Stimulated activated CD4-positive, alpha-beta T cell treated with anti-CD3 and anti-CD28 coated beads, Interleukin-4, amount 100 ng/mL, for 1 hour (primary cell): Measurements from ENCODE around the gene MAZ.
"Not testable (repeated sequence)": the region's sequence is repeated elsewhere in the genome, so short reads cannot be mapped to it uniquely, and the experiment has no call there.

Experiments
- DNase-seq: peaks from one replicate; pipeline ENCODE4 v3.0.0-alpha.2; 2020

MAZ gene

DNA sequence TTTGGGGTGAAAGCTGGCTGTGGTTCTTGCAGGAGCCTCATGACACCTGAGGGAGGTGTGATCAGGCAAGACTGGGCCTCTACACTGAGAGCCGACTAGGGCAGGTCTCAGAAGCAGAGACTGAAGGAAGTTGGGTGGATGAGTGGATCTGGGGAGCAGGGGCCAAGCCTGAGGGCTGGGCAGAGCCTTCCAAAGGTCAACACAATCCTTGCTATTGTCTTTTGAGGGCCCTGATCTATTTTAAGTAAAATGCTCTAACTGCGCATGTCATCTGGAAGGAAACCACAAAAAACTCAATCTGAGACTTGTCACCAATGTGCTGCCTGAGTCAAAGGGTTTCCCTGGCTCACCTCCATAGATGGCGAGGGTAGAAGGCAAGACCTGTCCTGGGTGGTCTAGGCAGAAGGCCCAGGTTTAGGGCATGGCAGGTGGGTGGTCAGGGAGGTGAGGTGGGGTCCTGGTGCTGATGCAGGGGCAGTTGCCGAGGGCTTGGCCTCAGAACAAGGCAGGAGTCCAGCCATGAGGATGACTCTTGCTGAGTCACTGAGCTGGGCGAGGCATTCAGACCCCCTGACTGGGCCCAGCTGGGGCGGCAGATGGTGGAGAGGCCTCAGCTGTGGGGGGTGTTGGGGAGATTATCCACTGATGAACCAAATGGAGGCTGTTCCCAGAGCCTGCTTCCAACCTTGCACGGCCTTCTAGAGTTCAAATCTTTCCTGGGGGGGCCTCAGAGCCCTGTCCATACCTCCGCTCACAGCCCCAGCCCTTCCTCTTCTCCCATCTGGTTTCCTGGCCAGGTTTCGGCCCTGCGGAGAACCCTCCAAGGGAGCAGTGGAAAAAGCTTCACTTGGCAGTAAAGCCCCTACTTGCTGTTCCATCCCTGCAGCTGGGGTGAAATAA lies 19.1 kb downstream of the MAZ start:
- DNase-seq: peak; percentile 37

- no peak for DNase-seq
These were observed 20.0 kb downstream of the MAZ start for GRCh38 chr16:29826342-29826695.

- DNase-seq: no peak
These were observed 24.4 kb downstream of the MAZ start for GRCh38 chr16:29830774-29831173.

DNA sequence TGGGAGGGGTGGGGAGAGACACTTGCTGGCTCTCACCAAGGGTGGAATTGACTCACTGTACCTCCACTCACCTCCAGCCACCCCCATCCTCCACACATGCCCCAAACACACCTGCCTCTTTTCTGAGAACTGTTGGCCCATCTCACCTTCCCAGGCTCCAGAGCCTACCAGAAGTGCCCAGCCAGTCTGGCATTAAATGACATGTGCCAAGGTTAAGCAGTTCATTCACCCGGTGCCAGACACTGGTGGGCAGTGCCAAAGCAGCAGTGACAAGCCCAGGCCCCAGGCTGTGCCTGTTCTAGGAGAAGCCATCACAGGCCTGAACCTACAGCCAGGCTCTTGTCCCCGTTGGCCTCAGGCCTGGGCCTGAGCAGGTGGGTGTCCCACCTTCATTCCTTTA lies 25.2 kb downstream of the MAZ start:
- no peak for DNase-seq

DNA sequence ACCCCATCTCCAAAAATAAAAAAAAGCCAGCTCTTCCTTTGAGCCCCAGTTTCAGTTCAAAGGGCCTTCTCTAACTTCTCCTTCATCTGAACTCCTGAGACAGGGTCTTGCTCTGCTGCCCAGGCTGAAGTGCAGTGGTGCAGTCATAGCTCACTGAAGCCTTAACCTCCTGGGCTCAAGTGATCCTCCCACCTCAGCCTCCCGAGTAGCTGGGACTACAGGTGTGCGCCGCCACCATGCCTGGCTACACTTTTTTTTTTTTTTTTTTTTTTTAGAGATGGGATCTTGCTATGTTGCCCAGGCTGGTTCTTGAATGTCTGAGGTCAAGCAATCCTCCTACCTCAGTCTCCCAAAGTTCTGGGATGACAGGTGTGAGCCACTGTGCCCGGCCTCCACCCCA lies 26.9 kb downstream of the MAZ start:
- DNase-seq: not testable (repeated sequence)

- DNase-seq: no peak
These were observed 27.8 kb downstream of the MAZ start for GRCh38 chr16:29834079-29834478.

DNA sequence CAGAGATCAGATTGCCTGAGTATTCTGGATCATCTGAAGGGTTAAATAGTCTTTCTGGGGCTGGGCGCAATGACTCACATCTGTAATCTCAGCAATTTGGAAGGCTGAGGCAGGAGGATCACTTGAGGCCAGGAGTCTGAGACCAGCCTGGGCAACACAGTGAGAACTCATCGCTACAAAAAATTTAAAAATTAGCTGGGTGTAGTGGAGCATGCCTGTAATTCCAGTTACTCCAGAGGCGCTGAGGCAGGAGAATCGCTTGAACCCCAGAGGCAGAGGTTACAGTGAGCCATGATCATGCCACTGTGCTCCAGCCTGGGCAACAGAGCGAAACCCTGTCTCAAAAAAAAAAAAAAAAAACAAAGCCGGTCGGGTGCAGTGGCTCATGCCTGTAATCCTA lies 29.6 kb downstream of the MAZ start:
- DNase-seq: no peak

DNA sequence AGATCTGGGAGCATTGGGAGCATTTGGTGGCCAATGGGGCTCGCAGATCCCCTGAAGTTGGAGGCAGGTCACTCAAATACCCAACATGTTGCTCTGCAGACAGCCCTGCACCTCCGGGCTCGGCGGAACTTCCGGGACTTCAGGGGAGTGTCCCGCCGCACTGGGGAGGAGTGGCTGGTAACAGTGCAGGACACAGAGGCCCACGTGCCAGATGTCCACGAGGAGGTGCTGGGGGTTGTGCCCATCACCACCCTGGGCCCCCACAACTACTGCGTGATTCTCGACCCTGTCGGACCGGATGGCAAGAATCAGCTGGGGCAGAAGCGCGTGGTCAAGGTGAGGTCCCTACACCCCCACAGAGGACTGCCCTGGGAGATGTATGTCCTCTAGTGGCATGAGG lies 30.3 kb downstream of the MAZ start:
- no peak for DNase-seq

DNA sequence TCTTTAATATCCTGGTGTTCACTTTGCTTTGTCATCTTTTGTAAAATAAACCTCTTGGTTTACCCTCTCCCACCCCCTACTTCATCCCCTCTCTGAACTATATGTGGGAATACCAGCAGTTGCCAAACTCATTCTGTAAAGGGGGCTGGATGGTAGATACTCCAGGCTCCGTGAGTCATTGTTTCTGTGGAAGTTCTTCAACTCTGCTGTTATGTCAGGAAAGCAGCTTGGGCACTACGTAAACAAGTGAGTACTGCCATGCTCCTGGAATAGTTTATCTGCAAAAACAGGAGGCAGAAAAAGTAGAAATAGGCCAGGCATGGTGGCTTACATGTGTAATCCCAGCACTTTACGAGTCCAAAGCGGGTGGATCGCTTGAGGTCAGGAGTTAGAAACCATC lies 31.5 kb downstream of the MAZ start:
- no peak for DNase-seq

- no peak for DNase-seq
These were observed 33.5 kb downstream of the MAZ start for GRCh38 chr16:29839822-29840221.

- no peak for DNase-seq
These were observed 33.9 kb downstream of the MAZ start for GRCh38 chr16:29840240-29840639.

GRCh38 chr16:29841631-29842030 lies 35.3 kb downstream of the MAZ start:
- DNase-seq: no peak

GRCh38 chr16:29842732-29843346 lies 36.5 kb downstream of the MAZ start:
- no peak for DNase-seq

DNA sequence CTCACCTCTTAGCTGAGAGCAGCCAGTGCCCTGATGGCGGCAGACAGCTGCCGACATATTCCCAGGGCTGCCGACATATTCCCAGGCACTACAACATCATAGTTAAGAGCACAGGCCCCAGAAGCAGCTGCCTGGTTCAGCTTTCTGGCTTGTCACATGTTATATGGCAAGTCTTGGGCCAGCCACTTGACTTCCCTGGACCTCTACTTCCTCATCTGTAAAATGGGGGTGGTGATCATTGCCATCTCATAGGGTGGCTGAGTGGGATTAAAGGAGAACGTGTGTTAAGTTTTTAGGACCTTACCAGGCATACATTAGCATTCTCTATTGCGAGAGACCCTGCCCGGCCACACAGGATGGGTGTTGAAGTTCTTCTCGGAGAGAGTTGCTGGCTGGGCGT lies 37.6 kb downstream of the MAZ start:
- DNase-seq: no peak

- no peak for DNase-seq
These were observed 38.4 kb downstream of the MAZ start for GRCh38 chr16:29844575-29845331.

DNA sequence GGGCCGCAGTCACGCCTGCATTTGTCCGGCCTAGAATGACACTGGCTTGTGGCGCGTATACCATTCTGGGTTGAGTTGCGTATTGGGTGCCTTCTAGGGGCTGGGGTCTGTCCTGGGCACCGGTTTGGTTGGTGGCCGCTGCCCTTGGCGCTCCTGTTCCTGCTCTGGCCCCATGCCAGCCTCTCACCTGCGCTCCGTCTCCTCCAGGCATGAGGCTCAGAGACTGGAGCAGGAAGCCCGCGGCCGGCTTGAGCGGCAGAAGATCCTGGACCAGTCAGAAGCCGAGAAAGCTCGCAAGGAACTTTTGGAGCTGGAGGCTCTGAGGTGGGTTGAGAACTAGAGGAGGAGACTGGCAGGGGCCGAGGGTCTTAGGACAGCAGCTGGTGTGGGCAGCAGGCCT lies 39.3 kb downstream of the MAZ start:
- no peak for DNase-seq

- DNase-seq: peak; percentile 86
These were observed 42.3 kb downstream of the MAZ start for GRCh38 chr16:29848420-29849297.

DNA sequence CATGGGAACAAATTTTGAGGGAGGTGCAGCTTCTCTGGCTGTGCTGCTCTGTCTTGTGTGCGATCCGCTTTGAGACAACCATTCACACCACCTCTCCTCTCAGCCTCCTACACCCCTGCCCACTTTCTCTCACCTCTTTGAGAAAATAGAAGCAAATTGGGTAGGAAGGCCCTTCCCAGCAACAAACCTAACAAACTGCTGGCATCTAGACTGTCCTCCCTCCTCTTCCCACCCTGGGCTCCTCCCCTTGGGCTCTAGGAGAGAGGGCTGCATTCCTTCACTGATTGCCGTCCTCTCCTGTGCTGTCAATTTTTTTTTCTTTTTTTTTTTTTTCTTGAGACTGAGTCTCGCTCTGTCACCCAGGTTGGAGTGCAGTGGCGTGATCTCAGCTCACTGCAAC lies 43.2 kb downstream of the MAZ start:
- DNase-seq: no peak

DNA sequence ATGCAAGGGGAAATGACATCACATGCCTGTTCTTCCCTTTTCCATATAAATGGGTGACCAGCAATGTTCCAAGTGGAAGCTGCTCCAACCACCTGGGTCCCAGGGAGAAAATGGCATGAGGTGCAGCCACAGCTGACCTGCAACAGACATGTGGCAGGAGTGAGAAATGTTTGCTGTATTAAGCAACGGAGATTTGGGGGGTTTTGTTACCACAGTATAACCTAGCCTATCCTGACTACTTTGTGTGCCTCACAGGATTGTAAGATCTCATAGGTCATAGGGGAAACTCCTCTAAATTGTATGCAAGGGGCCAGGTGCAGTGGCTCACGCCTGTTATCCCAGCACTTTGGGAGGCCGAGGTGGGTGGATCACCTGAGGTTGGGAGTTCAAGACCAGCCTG lies 44.7 kb downstream of the MAZ start:
- no peak for DNase-seq

- no peak for DNase-seq
These were observed 46.3 kb downstream of the MAZ start for GRCh38 chr16:29852654-29853053.

DNA sequence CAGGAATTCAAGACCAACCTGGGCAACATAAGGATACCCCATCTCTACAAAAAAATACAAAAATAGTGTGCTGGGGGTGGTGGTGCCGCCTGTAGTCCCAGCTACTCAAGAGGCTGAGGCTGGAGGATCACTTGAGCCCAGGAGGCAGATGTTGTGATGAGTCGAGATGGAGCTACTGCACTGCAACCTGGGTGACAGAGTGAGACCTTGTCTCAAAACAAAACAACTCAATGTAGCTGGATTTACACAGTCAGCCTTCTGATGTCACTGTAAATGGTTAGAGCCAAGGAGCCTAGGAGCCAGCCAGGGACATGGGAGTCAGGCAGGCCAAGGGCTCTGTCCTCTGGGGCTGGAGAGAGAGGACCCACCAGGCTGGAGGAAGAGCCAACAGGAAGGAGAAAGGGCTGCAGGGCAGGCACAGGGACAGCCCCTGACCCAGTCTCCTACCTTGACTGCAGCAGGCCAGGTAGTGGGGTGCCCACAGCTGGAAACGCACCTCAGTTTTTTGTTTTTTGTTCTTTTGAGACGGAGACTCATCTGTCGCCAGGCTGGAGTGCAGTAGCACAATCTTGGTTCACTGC lies 48.3 kb downstream of the MAZ start:
- DNase-seq: no peak

- no peak for DNase-seq
These were observed 50.9 kb downstream of the MAZ start for GRCh38 chr16:29857133-29857760.
